ENCODE results near the gene STH. TPM values are rescaled to one million over a fixed set of nuclear protein-coding genes. Genes with fewer than 3 reads are reported as not detected.
"Not testable (repeated sequence)": the region's sequence is repeated elsewhere in the genome, so short reads cannot be mapped to it uniquely, and the experiment has no call there.

STH gene
- total RNA-seq, 2 donors from 2014 or later: not detected

DNA sequence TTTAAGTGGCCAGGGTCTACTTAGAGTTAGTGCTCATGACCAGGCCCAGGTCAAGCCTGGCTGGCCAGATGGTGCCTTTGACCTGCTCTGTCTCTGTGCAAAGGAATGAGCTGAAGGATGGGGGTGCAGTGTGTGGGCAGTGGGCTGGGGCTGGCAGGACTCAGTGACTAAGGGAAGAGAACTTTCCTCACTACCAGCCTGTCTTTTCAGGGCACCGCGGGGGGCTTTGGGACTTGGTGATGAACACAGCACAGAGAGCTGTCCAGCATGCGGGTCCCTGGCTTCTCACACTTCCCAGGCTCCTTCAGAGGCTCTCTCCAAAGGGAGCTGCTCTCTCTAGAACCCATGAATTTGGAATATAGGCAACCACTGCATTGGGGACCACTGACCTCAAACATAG lies 43.0 kb upstream of the STH start:
- Histone ChIP-seq H3K4me3 (ENCODE audit: low read length) (no peak overlapping the region), H3K9ac (ENCODE audit: extremely low read depth, low read length, poor library complexity, severe bottlenecking) (no peak overlapping the region), H3K9me3 (ENCODE audit: control insufficient read depth, low read length) (no peaks in the 10 kb centered on the region), H3K36me3 (ENCODE audit: control insufficient read depth, insufficient read depth, low read length) (no peaks in the 10 kb centered on the region), H3K27me3 (ENCODE audit: control insufficient read depth, insufficient read depth, low read length, poor library complexity, severe bottlenecking) (peaks cover 3% of the 10 kb centered on the region), H3K4me1 (ENCODE audit: control insufficient read depth, insufficient read depth, low read length) (no peaks in the 10 kb centered on the region), H3K27ac (ENCODE audit: low read depth, low read length) (no peak overlapping the region)
- no peaks in the 10 kb centered on the region for H3K9me3 Mint-ChIP-seq
- H3K4me3 Mint-ChIP-seq: no peak overlapping the region
- TF ChIP-seq, protein P1, sequence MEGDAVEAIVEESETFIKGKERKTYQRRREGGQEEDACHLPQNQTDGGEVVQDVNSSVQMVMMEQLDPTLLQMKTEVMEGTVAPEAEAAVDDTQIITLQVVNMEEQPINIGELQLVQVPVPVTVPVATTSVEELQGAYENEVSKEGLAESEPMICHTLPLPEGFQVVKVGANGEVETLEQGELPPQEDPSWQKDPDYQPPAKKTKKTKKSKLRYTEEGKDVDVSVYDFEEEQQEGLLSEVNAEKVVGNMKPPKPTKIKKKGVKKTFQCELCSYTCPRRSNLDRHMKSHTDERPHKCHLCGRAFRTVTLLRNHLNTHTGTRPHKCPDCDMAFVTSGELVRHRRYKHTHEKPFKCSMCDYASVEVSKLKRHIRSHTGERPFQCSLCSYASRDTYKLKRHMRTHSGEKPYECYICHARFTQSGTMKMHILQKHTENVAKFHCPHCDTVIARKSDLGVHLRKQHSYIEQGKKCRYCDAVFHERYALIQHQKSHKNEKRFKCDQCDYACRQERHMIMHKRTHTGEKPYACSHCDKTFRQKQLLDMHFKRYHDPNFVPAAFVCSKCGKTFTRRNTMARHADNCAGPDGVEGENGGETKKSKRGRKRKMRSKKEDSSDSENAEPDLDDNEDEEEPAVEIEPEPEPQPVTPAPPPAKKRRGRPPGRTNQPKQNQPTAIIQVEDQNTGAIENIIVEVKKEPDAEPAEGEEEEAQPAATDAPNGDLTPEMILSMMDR (conservative IDR thresholded peaks at IDR 0.05): no peak
- peaks cover 8% of the 10 kb centered on the region for H3K27me3 Mint-ChIP-seq (ENCODE audit: insufficient read depth)
- 95 to 100% methylated on average over 1 to 3 of the region's 3 CpGs for WGBS, 2 experiments (ENCODE audit: insufficient coverage in 1 of 2, insufficient read length in 1 of 2)
- no peaks in the 10 kb centered on the region for H3K36me3 Mint-ChIP-seq (ENCODE audit: low read depth)
- H3K4me1 Mint-ChIP-seq: peaks cover 6% of the 10 kb centered on the region
- peak; percentile 72 for DNase-seq
- no peak overlapping the region for H3K27ac Mint-ChIP-seq

- not testable (repeated sequence) for H3K36me3 ChIP-seq (ENCODE audit: control insufficient read depth, insufficient read depth, low read length); H3K9me3 Mint-ChIP-seq; H3K4me3 Mint-ChIP-seq; H3K27ac Mint-ChIP-seq; DNase-seq; H3K4me1 ChIP-seq (ENCODE audit: control insufficient read depth, insufficient read depth, low read length); H3K4me1 Mint-ChIP-seq; H3K27me3 ChIP-seq (ENCODE audit: control insufficient read depth, insufficient read depth, low read length, poor library complexity, severe bottlenecking); H3K27ac ChIP-seq (ENCODE audit: low read depth, low read length); H3K36me3 Mint-ChIP-seq (ENCODE audit: low read depth); H3K9me3 ChIP-seq (ENCODE audit: control insufficient read depth, low read length); H3K9ac ChIP-seq (ENCODE audit: extremely low read depth, low read length, poor library complexity, severe bottlenecking); H3K27me3 Mint-ChIP-seq (ENCODE audit: insufficient read depth); H3K4me3 ChIP-seq (ENCODE audit: low read length)
- no CpG with 5 or more reads among the region's 4 CpGs for WGBS, 2 experiments (ENCODE audit: insufficient coverage in 1 of 2, insufficient read length in 1 of 2)
Measured at GRCh38 chr17:45956746-45957145, 42.3 kb upstream of the STH start.

GRCh38 chr17:45958307-45958706 lies 40.7 kb upstream of the STH start:
- Histone ChIP-seq H3K9ac (ENCODE audit: extremely low read depth, low read length, poor library complexity, severe bottlenecking) (no peak overlapping the region), H3K27ac (ENCODE audit: low read depth, low read length) (no peak overlapping the region), H3K9me3 (ENCODE audit: control insufficient read depth, low read length) (no peaks in the 10 kb centered on the region), H3K36me3 (ENCODE audit: control insufficient read depth, insufficient read depth, low read length) (no peaks in the 10 kb centered on the region), H3K27me3 (ENCODE audit: control insufficient read depth, insufficient read depth, low read length, poor library complexity, severe bottlenecking) (no peaks in the 10 kb centered on the region), H3K4me1 (ENCODE audit: control insufficient read depth, insufficient read depth, low read length) (no peaks in the 10 kb centered on the region), H3K4me3 (ENCODE audit: low read length) (no peak overlapping the region)
- H3K27me3 Mint-ChIP-seq (ENCODE audit: insufficient read depth): no peaks in the 10 kb centered on the region
- H3K36me3 Mint-ChIP-seq (ENCODE audit: low read depth): no peaks in the 10 kb centered on the region
- H3K9me3 Mint-ChIP-seq: no peaks in the 10 kb centered on the region
- H3K4me3 Mint-ChIP-seq: no peak overlapping the region
- WGBS, 2 experiments (ENCODE audit: insufficient coverage in 1 of 2, insufficient read length in 1 of 2): 94 to 96% methylated on average over 7 to 9 of the region's 9 CpGs
- DNase-seq: no peak
- H3K4me1 Mint-ChIP-seq: no peaks in the 10 kb centered on the region
- TF ChIP-seq, protein P1 (conservative IDR thresholded peaks at IDR 0.05): no peak
- H3K27ac Mint-ChIP-seq: no peak overlapping the region

GRCh38 chr17:45958994-45959665 lies 39.9 kb upstream of the STH start:
- Mint-ChIP-seq H3K4me3 (no peak overlapping the region), H3K4me1 (no peaks in the 10 kb centered on the region), H3K36me3 (ENCODE audit: low read depth) (no peaks in the 10 kb centered on the region), H3K9me3 (no peaks in the 10 kb centered on the region), H3K27ac (no peak overlapping the region), H3K27me3 (ENCODE audit: insufficient read depth) (no peaks in the 10 kb centered on the region)
- H3K9ac ChIP-seq (ENCODE audit: extremely low read depth, low read length, poor library complexity, severe bottlenecking): no peak overlapping the region
- no peak overlapping the region for H3K27ac ChIP-seq (ENCODE audit: low read depth, low read length)
- TF ChIP-seq, protein P1 (conservative IDR thresholded peaks at IDR 0.05): no peak
- H3K9me3 ChIP-seq (ENCODE audit: control insufficient read depth, low read length): no peaks in the 10 kb centered on the region
- WGBS, 2 experiments (ENCODE audit: insufficient coverage in 1 of 2, insufficient read length in 1 of 2): 89 to 92% methylated on average over 7 to 9 of the region's 9 CpGs
- H3K4me3 ChIP-seq (ENCODE audit: low read length): no peak overlapping the region
- H3K4me1 ChIP-seq (ENCODE audit: control insufficient read depth, insufficient read depth, low read length): no peaks in the 10 kb centered on the region
- no peak for DNase-seq
- no peaks in the 10 kb centered on the region for H3K27me3 ChIP-seq (ENCODE audit: control insufficient read depth, insufficient read depth, low read length, poor library complexity, severe bottlenecking)
- no peaks in the 10 kb centered on the region for H3K36me3 ChIP-seq (ENCODE audit: control insufficient read depth, insufficient read depth, low read length)

Data from endodermal cell (in vitro differentiated cells).